Effector CD4-positive, alpha-beta T cell (primary cell): ENCODE results near the gene SOD3.

Experiments used
- DNase-seq: peaks from one replicate; pipeline ENCODE4 v3.0.0-alpha.2; 2020

The SOD3 gene

DNA sequence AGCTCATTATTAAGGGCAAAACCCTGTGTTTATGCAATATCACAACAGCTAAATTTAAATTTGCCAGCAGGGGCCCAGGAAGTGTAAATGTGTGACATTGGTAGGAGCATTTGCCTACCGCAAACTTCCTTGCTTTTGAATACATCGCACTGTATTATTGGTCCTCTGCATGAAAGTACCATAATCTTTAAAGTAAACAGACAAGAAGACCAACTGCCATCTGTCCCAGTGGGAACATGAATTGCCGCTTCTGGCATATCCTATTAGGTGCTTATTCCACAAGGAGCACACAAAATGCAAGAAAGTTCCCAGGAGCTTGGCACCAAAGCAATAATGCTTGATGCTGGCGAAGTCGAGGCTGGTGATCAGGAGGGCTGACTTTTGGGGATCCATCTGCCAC lies 51.3 kb downstream of the SOD3 start:
- no peak for DNase-seq

DNA sequence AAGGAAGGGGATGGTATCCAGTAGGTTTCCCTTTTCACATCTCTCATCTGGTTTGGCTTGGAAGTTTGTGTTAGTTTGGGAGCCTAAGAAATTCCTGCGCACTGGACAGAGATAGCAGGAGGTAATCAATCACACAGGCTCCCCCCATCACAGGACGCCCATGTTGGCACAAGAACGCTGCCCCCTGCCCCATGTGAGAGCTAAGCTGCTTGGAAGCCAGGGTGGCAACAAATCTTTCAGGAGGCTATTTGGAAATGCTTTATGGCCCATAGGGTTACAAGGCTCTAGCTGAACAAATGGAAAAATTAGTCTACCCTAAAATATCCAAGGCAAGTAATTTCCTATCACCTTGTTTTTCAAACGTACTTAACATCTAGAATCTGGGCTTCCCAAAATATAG lies 54.0 kb downstream of the SOD3 start:
- no peak for DNase-seq

GRCh38 chr4:24849756-24850155 lies 54.4 kb downstream of the SOD3 start:
- DNase-seq: no peak
